Peyer's patch (tissue), 4 donors: Measurements from ENCODE around the gene FAM193A.
"Not testable (repeated sequence)": the region's sequence is repeated elsewhere in the genome, so short reads cannot be mapped to it uniquely, and the experiment has no call there.

ENCODE experiments used
- POLR2A ChIP-seq, 2 donors: fragments of 450-650 bp; IDR thresholded peaks; one replicate each; pipeline ENCODE4 v1.5.1; 2017; ENCODE audit warnings: antibody characterized with exemption in 2 of 2, mild to moderate bottlenecking in 2 of 2, moderate library complexity in 2 of 2
- TF ChIP-seq, protein P1 (sequence below), 6 experiments: fragments of 450-650 bp in 4 of 6; fragments of 200-600 bp in 2 of 6; sonication (generic) in 1 of 6; IDR thresholded peaks; one replicate each; pipeline ENCODE4 v1.5.1; 2017 to 2019; ENCODE audit warnings: antibody characterized with exemption in 6 of 6, mild to moderate bottlenecking in 3 of 6, moderate library complexity in 1 of 6

GRCh38 chr4:2679762-2680161, 143.3 kb downstream of the FAM193A start:
- TF ChIP-seq, protein P1, sequence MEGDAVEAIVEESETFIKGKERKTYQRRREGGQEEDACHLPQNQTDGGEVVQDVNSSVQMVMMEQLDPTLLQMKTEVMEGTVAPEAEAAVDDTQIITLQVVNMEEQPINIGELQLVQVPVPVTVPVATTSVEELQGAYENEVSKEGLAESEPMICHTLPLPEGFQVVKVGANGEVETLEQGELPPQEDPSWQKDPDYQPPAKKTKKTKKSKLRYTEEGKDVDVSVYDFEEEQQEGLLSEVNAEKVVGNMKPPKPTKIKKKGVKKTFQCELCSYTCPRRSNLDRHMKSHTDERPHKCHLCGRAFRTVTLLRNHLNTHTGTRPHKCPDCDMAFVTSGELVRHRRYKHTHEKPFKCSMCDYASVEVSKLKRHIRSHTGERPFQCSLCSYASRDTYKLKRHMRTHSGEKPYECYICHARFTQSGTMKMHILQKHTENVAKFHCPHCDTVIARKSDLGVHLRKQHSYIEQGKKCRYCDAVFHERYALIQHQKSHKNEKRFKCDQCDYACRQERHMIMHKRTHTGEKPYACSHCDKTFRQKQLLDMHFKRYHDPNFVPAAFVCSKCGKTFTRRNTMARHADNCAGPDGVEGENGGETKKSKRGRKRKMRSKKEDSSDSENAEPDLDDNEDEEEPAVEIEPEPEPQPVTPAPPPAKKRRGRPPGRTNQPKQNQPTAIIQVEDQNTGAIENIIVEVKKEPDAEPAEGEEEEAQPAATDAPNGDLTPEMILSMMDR (IDR thresholded peaks at IDR 0.05), result not testable (repeated sequence)
- not testable (repeated sequence) for TF ChIP-seq POLR2A (IDR thresholded peaks at IDR 0.05)
